ENCODE data around the gene KCNJ6. TPM values are rescaled to one million over a fixed set of nuclear protein-coding genes. Genes with fewer than 3 reads are reported as not detected.

The KCNJ6 gene
- total RNA-seq, 2 experiments from 2014 or later, result not detected

DNA sequence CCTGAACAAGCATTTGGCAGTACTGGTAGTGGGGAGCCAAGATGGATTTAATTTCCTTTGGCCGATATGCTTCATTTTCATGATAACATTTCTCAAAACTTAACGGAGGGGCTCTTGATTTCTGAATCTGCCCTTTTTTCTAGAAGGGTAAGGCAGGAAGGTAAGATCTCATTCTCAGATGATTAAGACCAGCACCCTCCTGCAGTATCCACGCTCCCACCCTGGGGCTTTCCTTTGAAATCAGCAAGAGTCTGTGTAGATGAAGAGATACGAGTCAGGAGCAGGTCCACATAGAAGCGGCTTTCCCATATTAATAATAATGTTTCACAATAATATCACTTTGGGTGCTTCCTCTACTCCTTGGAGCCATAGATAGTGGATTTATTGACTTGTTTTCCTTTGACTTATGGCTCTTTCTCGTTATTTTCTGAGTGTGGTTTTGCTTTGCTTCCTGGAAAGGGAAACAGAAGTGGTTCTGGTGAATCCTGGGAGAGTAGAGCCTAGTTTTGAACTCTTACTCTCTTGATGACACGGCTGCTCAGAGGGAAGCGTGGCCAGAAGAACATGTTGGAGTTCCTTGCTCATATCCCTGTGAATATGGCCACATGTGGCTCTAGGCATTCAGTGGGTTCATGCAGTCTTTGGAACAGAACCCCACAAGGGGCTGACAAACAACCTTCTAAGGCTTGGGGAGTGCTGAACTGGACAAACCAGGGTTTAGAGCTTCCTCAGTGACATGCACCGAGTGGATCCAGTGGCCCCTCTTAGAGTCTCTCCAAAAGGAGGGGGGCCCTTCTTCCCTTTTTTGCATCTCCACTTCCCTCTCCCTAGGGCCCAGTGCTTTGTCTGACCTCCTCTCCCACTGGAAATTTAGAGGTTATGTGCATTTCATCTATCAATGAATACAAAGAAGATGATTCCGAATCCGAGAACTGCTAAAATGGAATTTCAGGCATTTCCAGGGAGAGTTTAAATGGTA, 354.0 kb downstream of the KCNJ6 start:
- Histone ChIP-seq H3K4me2 (ENCODE audit: low read length) (no peak overlapping the region), H3K9me3 (ENCODE audit: low read length) (no peaks in the 10 kb centered on the region), H3K27ac (ENCODE audit: low read depth, low read length, poor library complexity, severe bottlenecking) (no peak overlapping the region), H3K36me3 (ENCODE audit: insufficient read depth, low read length) (no peaks in the 10 kb centered on the region), H3K4me1 (ENCODE audit: insufficient read depth, low read length, poor library complexity, severe bottlenecking) (peaks cover 15% of the 10 kb centered on the region), H3K79me2 (ENCODE audit: insufficient read depth, low read depth, low read length) (no peaks in the 10 kb centered on the region), H4K20me1 (ENCODE audit: insufficient read depth, low read length) (no peaks in the 10 kb centered on the region), H3K9me2 (ENCODE audit: insufficient read depth, low read length) (no peaks in the 10 kb centered on the region), H2AFZ (ENCODE audit: low read length) (no peak overlapping the region), H3K4me3 (ENCODE audit: low read depth, low read length, poor library complexity, severe bottlenecking) (no peak overlapping the region)
- POLR2A ChIA-PET, result interaction anchor here (0.6 kb wide), 1 partner anchor 1838 kb away, joined by 3 read pairs; no protein-coding TSS in a partner anchor
- DNase-seq (ENCODE audit: low spot score), result no peak
- CTCF ChIA-PET (ENCODE audit: unreplicated experiment), result no interaction called here
- no TSS peak for BruUV-seq (replicated peaks)
- intact Hi-C loops (cut with micrococcal nuclease; ENCODE audit: unreplicated experiment), result no loop called here
- TF ChIP-seq EZH2phosphoT487 (IDR thresholded peaks at IDR 0.05; ENCODE audit: borderline replicate concordance, low read depth, low read length) (no peak), CTCF (conservative IDR thresholded peaks at IDR 0.05; ENCODE audit: low read length) (no peak)

DNA sequence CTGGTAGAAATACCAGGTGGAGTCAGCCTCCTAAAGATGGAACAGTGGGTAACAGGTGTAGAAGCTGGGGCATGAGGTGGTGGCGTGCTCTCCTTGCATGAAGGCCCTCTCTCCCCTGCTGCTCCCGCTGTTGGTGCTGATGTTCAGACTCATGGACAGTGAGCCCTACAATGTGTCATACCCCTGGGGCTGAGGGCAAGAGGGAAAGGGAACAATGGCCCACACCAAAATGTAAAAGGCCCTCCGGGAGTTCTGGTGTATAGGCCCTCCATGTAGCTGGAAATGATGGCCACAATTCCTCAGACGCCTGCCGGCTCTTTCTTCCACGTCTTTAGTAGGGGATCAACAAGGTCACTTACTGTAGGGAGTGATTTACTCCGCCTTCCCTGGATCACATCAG, 354.8 kb downstream of the KCNJ6 start:
- no peak for TF ChIP-seq CTCF (conservative IDR thresholded peaks at IDR 0.05; ENCODE audit: low read length)
- no peak for TF ChIP-seq EZH2phosphoT487 (IDR thresholded peaks at IDR 0.05; ENCODE audit: borderline replicate concordance, low read depth, low read length)
- Histone ChIP-seq H3K9me3 (ENCODE audit: low read length) (no peaks in the 10 kb centered on the region), H3K27ac (ENCODE audit: low read depth, low read length, poor library complexity, severe bottlenecking) (no peak overlapping the region), H3K36me3 (ENCODE audit: insufficient read depth, low read length) (no peaks in the 10 kb centered on the region), H3K9me2 (ENCODE audit: insufficient read depth, low read length) (no peaks in the 10 kb centered on the region), H4K20me1 (ENCODE audit: insufficient read depth, low read length) (no peaks in the 10 kb centered on the region), H3K4me2 (ENCODE audit: low read length) (no peak overlapping the region), H3K4me1 (ENCODE audit: insufficient read depth, low read length, poor library complexity, severe bottlenecking) (peaks cover 22% of the 10 kb centered on the region), H3K79me2 (ENCODE audit: insufficient read depth, low read depth, low read length) (no peaks in the 10 kb centered on the region), H3K4me3 (ENCODE audit: low read depth, low read length, poor library complexity, severe bottlenecking) (no peak overlapping the region), H2AFZ (ENCODE audit: low read length) (no peak overlapping the region)
- CTCF ChIA-PET (ENCODE audit: unreplicated experiment), result no interaction called here
- POLR2A ChIA-PET, result no interaction called here
- no TSS peak for BruUV-seq (replicated peaks)
- DNase-seq (ENCODE audit: low spot score), result no peak
- intact Hi-C loops (cut with micrococcal nuclease; ENCODE audit: unreplicated experiment), result no loop called here

- H3K9me3 ChIP-seq (ENCODE audit: low read length), result no peaks in the 10 kb centered on the region
- no peak overlapping the region for H3K4me3 ChIP-seq (ENCODE audit: low read depth, low read length, poor library complexity, severe bottlenecking)
- no peak overlapping the region for H2AFZ ChIP-seq (ENCODE audit: low read length)
- intact Hi-C loops (cut with micrococcal nuclease; ENCODE audit: unreplicated experiment), result no loop called here
- no peaks in the 10 kb centered on the region for H3K79me2 ChIP-seq (ENCODE audit: insufficient read depth, low read depth, low read length)
- H3K9me2 ChIP-seq (ENCODE audit: insufficient read depth, low read length), result no peaks in the 10 kb centered on the region
- BruUV-seq (replicated peaks), result no TSS peak
- ChIA-PET CTCF (ENCODE audit: unreplicated experiment) (no interaction called here), POLR2A (no interaction called here)
- H4K20me1 ChIP-seq (ENCODE audit: insufficient read depth, low read length), result no peaks in the 10 kb centered on the region
- H3K4me1 ChIP-seq (ENCODE audit: insufficient read depth, low read length, poor library complexity, severe bottlenecking), result peaks cover 25% of the 10 kb centered on the region
- DNase-seq (ENCODE audit: low spot score), result no peak
- H3K4me2 ChIP-seq (ENCODE audit: low read length), result no peak overlapping the region
- H3K36me3 ChIP-seq (ENCODE audit: insufficient read depth, low read length), result no peaks in the 10 kb centered on the region
- no peak for TF ChIP-seq CTCF (conservative IDR thresholded peaks at IDR 0.05; ENCODE audit: low read length)
- no peak for TF ChIP-seq EZH2phosphoT487 (IDR thresholded peaks at IDR 0.05; ENCODE audit: borderline replicate concordance, low read depth, low read length)
- no peak overlapping the region for H3K27ac ChIP-seq (ENCODE audit: low read depth, low read length, poor library complexity, severe bottlenecking)
Observed at GRCh38 chr21:37560385-37560784, 355.9 kb downstream of the KCNJ6 start.
